GM12878 (cell line): ENCODE data around the gene IFT27. TPM values are rescaled to one million over a fixed set of nuclear protein-coding genes. Genes with fewer than 3 reads are reported as not detected.

Source experiments
- ATAC-seq: fragments of 200-7000 bp; cut with Tn5 transposase; 3 replicates; pipeline ENCODE4 v1.9.1; 2020; ENCODE audit warnings: mild to moderate bottlenecking, moderate library complexity
- BruUV-seq: library from RNA; stranded (reverse); fragments of 400-500 nt; replicated peaks from 2 replicates; lab custom pipeline; 2021; lab: Mats Ljungman, UMichigan
- CTCF ChIA-PET: fragments of 300-600 bp; sonication (Branson Sonifier 250); formaldehyde crosslinking; extraction: SDS; loops from one replicate; lab custom pipeline; 2021; ENCODE audit warnings: inconsistent platforms; lab: Yijun Ruan, JAX
- POLR2A ChIA-PET: fragments of 350-600 bp; formaldehyde crosslinking; extraction: SDS; loops from one replicate; lab custom pipeline; 2021; ENCODE audit warnings: inconsistent platforms; lab: Charles Lee
- RAD21 ChIA-PET: fragments of 300-600 bp; sonication (Branson Sonifier 250); formaldehyde crosslinking; loops from one replicate; lab custom pipeline; 2023; ENCODE audit warnings: antibody characterized with exemption; ENCODE audit not compliant: unreplicated experiment; lab: Charles Lee
- SMC1A ChIA-PET: fragments of 300-600 bp; sonication (Branson Sonifier 250); formaldehyde crosslinking; loops from one replicate; lab custom pipeline; 2023; ENCODE audit not compliant: unreplicated experiment, uncharacterized antibody; lab: Charles Lee
- DNase-seq: peaks from one replicate; pipeline ENCODE4 v3.0.0-alpha.2; 2011; ENCODE audit warnings: low read depth, low spot score
- FAIRE-seq: peaks from 3 replicates; lab custom pipeline; 2011; peaks lifted over from hg19 to GRCh38; lab: Jason Lieb, UNC
- H2AFZ ChIP-seq: 2 replicates; pipeline ENCODE4 v1.6.0; 2011; ENCODE audit warnings: low read depth, low read length, control low read depth; ENCODE audit not compliant: control insufficient read depth
- H3K27ac ChIP-seq: 2 replicates; pipeline ENCODE4 v1.5.1; 2011; ENCODE audit warnings: control low read depth; ENCODE audit not compliant: control insufficient read depth, insufficient read depth
- H3K27me3 ChIP-seq, 2 experiments: replicated peaks in 1 of 2; 2 replicates each; pipeline versions ENCODE4 v1.6.0 to v1.6.1; 2011; ENCODE audit warnings: low read length in 1 of 2; ENCODE audit not compliant: control insufficient read depth in 2 of 2, insufficient read depth in 2 of 2
- H3K36me3 ChIP-seq, 2 experiments: 2 replicates each; pipeline ENCODE4 v1.5.1; 2011; ENCODE audit warnings: low read length in 1 of 2; ENCODE audit not compliant: control insufficient read depth in 2 of 2, insufficient read depth in 2 of 2
- H3K4me1 ChIP-seq: 2 replicates; pipeline ENCODE4 v1.6.1; 2011; ENCODE audit warnings: mild to moderate bottlenecking, low read length, moderate library complexity, mixed read lengths; ENCODE audit not compliant: control insufficient read depth, insufficient read depth
- H3K4me2 ChIP-seq: 2 replicates; pipeline ENCODE4 v1.6.0; 2011; ENCODE audit warnings: control low read depth; ENCODE audit not compliant: control insufficient read depth, insufficient read depth
- H3K4me3 ChIP-seq: fragments of 200-600 bp; sonication (generic); 2 replicates; pipeline ENCODE4 v1.5.1; 2016
- H3K79me2 ChIP-seq: 2 replicates; pipeline ENCODE4 v1.6.0; 2011; ENCODE audit warnings: low read length; ENCODE audit not compliant: control insufficient read depth, insufficient read depth
- H3K9ac ChIP-seq: 2 replicates; pipeline ENCODE4 v1.8.0; 2011; ENCODE audit warnings: low read length, control low read depth, mixed read lengths; ENCODE audit not compliant: control insufficient read depth, insufficient read depth
- H3K9me3 ChIP-seq: replicated peaks from 3 replicates; pipeline ENCODE4 v1.5.1; 2011; ENCODE audit warnings: mild to moderate bottlenecking, low read length; ENCODE audit not compliant: control insufficient read depth, insufficient read depth
- H4K20me1 ChIP-seq: 2 replicates; pipeline ENCODE4 v1.6.0; 2011; ENCODE audit not compliant: control insufficient read depth, insufficient read depth
- DPF2 ChIP-seq: fragments of 450-650 bp; IDR thresholded peaks from 2 replicates; pipeline ENCODE4 v1.6.1; 2017; ENCODE audit warnings: mild to moderate bottlenecking
- GATAD2B ChIP-seq: fragments of 450-650 bp; conservative IDR thresholded peaks from 2 replicates; pipeline ENCODE4 v1.6.1; 2017; ENCODE audit warnings: low read depth, mild to moderate bottlenecking, moderate library complexity
- IRF4 ChIP-seq: IDR thresholded peaks from 2 replicates; pipeline ENCODE4 v1.6.1; 2011; ENCODE audit warnings: low read depth, low read length
- MEF2A ChIP-seq: IDR thresholded peaks from 2 replicates; pipeline ENCODE4 v1.6.1; 2011; ENCODE audit warnings: low read depth, mild to moderate bottlenecking, low read length, moderate library complexity; ENCODE audit not compliant: insufficient read depth
- NR2F1 ChIP-seq: fragments of 450-650 bp; conservative IDR thresholded peaks from 2 replicates; pipeline ENCODE4 v1.6.1; 2017; ENCODE audit warnings: mild to moderate bottlenecking
- POLR2AphosphoS2 ChIP-seq: IDR thresholded peaks from 2 replicates; pipeline ENCODE4 v1.6.1; 2011; ENCODE audit warnings: low read depth, mild to moderate bottlenecking, low read length, improper control_type of control experiment, moderate library complexity
- RFX5 ChIP-seq: IDR thresholded peaks from 2 replicates; pipeline ENCODE4 v1.6.1; 2011; ENCODE audit warnings: low read depth, low read length, improper control_type of control experiment
- SMARCA5 ChIP-seq: fragments of 450-650 bp; IDR thresholded peaks from 2 replicates; pipeline ENCODE4 v1.6.1; 2017; ENCODE audit warnings: mild to moderate bottlenecking
- SMC3 ChIP-seq: IDR thresholded peaks from 2 replicates; pipeline ENCODE4 v1.6.1; 2011; ENCODE audit warnings: low read length, improper control_type of control experiment, borderline replicate concordance
- TCF3 ChIP-seq: IDR thresholded peaks from 2 replicates; pipeline ENCODE4 v1.6.1; 2012; ENCODE audit warnings: low read depth, mild to moderate bottlenecking, low read length, borderline replicate concordance; ENCODE audit not compliant: insufficient read depth
- TCF7 ChIP-seq: IDR thresholded peaks from 2 replicates; pipeline ENCODE4 v1.6.1; 2014; ENCODE audit warnings: antibody characterized with exemption, borderline replicate concordance
- YY1 ChIP-seq: IDR thresholded peaks from 2 replicates; pipeline ENCODE4 v1.6.1; 2011; ENCODE audit warnings: low read depth, mild to moderate bottlenecking, low read length
- ZNF207 ChIP-seq: fragments of 450-650 bp; IDR thresholded peaks from 2 replicates; pipeline ENCODE4 v1.6.1; 2014; ENCODE audit warnings: antibody characterized with exemption, mild to moderate bottlenecking, borderline replicate concordance
- WGBS: methylation state at CpG from one replicate; pipeline ENCODE4 v1.1.6; 2016; ENCODE audit warnings: low lambda C conversion rate; ENCODE audit not compliant: insufficient replicate concordance, insufficient coverage; ENCODE audit errors: missing lambda C conversion rate; 5-methylcytosine and 5-hydroxymethylcytosine counted together
- in situ Hi-C: fragments of 300-500 bp; cut with MboI; formaldehyde crosslinking; loops from 9 replicates; pipeline ENCODE4 v1.14.3; 2018; ENCODE audit warnings: mixed read lengths
- intact Hi-C: fragments of 100-400 bp; cut with micrococcal nuclease; formaldehyde crosslinking; loops from one replicate; pipeline ENCODE4 v1.14.2; 2022; ENCODE audit not compliant: unreplicated experiment
- polyA plus RNA-seq, 11 experiments: library from polyadenylated mRNA; depleted of rRNA in 4 of 11; unstranded in 6 of 11; stranded (reverse) in 5 of 11; fragments of >200 nt; fragmentation: Nextera tagmentation in 4 of 11; fragmentation: Illumina TruSeq in 1 of 11; extraction: Ambion mirVana in 4 of 11; extraction: Trizol in 1 of 11; gene quantifications; 1 replicate in 1 of 11; 2 replicates in 10 of 11; pipeline versions ENCODE4 v1.2.1 to v1.2.3, GENCODE V29; 2011 to 2016; ENCODE audit warnings: inconsistent platforms in 2 of 11, missing spikeins in 2 of 11, low read depth in 1 of 11
- total RNA-seq, 4 experiments: library from RNA; depleted of rRNA in 3 of 4; stranded (reverse); fragments of >200 nt in 3 of 4; fragmentation: Illumina TruSeq in 1 of 4; extraction: Trizol in 1 of 4; gene quantifications; 2 replicates each; pipeline versions ENCODE4 v1.2.1 to v1.2.3, GENCODE V29; 2013 to 2021
- TF ChIP-seq, protein P1 (sequence below): fragments of 450-650 bp; IDR thresholded peaks from 2 replicates; pipeline ENCODE4 v1.6.1; 2018; ENCODE audit warnings: borderline replicate concordance, mild to moderate bottlenecking; ENCODE audit not compliant: partially characterized antibody
- TF ChIP-seq, protein P2 (sequence below): IDR thresholded peaks from 2 replicates; pipeline ENCODE4 v1.6.1; 2012; ENCODE audit warnings: improper control_type of control experiment, low read depth, low read length; ENCODE audit not compliant: insufficient replicate concordance
- TF ChIP-seq, protein P3 (sequence below): IDR thresholded peaks from 2 replicates; pipeline ENCODE4 v1.6.1; 2011; ENCODE audit warnings: borderline replicate concordance, low read depth, mild to moderate bottlenecking, moderate library complexity, low read length; ENCODE audit not compliant: insufficient read depth, poor library complexity, severe bottlenecking

IFT27 gene
- total and polyA plus RNA-seq, 10 of the 15 experiments (the other 5 are each of a cell fraction or from before 2014, with no cell fraction given) = 2.7 to 32.5 (median 10.2) TPM

DNA sequence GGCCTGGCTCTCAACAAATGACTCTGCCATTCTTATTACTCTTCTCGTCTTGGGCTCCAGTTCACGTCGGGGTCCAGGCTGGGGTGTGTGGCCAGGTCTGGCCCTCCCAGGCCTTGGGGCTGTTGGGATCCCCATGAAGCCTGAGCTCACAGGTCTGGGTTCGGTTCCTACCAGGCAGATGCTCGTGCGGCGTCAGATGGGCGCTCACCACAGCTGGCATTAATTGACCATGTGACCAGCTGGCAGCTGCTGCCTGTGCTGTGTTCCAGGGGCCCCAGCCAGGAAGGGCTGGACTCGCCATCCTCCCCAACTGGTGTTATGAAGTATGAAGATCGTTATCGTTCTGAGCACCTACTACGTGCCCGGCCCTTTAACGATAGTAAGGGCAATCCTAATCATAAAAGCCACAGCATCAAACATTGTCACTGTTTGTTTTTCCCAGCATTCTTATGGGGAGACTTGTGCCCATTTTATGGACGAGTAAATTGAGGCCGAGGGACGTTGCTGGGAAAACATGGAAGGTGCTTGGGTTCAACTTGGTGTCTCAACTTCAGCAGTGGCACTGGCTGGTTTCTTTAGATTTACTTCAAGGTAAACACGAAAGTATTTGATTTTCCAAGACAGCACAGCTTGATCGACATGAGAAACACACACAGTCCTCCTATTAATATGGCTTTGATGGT, 45.6 kb downstream of the IFT27 start:
- no peak overlapping the region for H3K4me2 ChIP-seq
- no peaks in the 10 kb centered on the region; the same call in 2 of the 3 replicates for H3K9me3 ChIP-seq
- DNase-seq (no peak), ATAC-seq (no peak), FAIRE-seq (no peak)
- ChIA-PET POLR2A (no interaction called here), CTCF (no interaction called here), RAD21 (no interaction called here), SMC1A (no interaction called here)
- no peaks in the 10 kb centered on the region for H3K4me1 ChIP-seq
- BruUV-seq = no TSS peak
- H3K27me3 ChIP-seq = peaks cover 0 to 2% of the 10 kb centered on the region in 2 experiments; a peak in 3 of 4 replicates
- no peaks in the 10 kb centered on the region for H3K79me2 ChIP-seq
- in situ Hi-C loops = no loop called here
- no peak overlapping the region for H2AFZ ChIP-seq
- H4K20me1 ChIP-seq = no peaks in the 10 kb centered on the region
- H3K4me3 ChIP-seq = no peak overlapping the region
- no peak overlapping the region for H3K27ac ChIP-seq
- intact Hi-C loops = no loop called here
- no peak overlapping the region for H3K9ac ChIP-seq
- WGBS = 53% methylated on average over 19 of the region's 19 CpGs
- H3K36me3 ChIP-seq = no peaks in the 10 kb centered on the region
- no peak for TF ChIP-seq NR2F1
- no peak for TF ChIP-seq TCF3
- TF ChIP-seq MEF2A = no peak
- no peak for TF ChIP-seq POLR2AphosphoS2
- no peak for TF ChIP-seq ZNF207
- no peak for TF ChIP-seq TCF7
- TF ChIP-seq, protein P1, sequence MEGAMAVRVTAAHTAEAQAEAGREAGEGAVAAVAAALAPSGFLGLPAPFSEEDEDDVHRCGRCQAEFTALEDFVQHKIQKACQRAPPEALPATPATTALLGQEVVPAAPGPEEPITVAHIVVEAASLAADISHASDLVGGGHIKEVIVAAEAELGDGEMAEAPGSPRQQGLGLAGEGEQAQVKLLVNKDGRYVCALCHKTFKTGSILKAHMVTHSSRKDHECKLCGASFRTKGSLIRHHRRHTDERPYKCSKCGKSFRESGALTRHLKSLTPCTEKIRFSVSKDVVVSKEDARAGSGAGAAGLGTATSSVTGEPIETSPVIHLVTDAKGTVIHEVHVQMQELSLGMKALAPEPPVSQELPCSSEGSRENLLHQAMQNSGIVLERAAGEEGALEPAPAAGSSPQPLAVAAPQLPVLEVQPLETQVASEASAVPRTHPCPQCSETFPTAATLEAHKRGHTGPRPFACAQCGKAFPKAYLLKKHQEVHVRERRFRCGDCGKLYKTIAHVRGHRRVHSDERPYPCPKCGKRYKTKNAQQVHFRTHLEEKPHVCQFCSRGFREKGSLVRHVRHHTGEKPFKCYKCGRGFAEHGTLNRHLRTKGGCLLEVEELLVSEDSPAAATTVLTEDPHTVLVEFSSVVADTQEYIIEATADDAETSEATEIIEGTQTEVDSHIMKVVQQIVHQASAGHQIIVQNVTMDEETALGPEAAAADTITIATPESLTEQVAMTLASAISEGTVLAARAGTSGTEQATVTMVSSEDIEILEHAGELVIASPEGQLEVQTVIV = no peak
- TF ChIP-seq, protein P2, sequence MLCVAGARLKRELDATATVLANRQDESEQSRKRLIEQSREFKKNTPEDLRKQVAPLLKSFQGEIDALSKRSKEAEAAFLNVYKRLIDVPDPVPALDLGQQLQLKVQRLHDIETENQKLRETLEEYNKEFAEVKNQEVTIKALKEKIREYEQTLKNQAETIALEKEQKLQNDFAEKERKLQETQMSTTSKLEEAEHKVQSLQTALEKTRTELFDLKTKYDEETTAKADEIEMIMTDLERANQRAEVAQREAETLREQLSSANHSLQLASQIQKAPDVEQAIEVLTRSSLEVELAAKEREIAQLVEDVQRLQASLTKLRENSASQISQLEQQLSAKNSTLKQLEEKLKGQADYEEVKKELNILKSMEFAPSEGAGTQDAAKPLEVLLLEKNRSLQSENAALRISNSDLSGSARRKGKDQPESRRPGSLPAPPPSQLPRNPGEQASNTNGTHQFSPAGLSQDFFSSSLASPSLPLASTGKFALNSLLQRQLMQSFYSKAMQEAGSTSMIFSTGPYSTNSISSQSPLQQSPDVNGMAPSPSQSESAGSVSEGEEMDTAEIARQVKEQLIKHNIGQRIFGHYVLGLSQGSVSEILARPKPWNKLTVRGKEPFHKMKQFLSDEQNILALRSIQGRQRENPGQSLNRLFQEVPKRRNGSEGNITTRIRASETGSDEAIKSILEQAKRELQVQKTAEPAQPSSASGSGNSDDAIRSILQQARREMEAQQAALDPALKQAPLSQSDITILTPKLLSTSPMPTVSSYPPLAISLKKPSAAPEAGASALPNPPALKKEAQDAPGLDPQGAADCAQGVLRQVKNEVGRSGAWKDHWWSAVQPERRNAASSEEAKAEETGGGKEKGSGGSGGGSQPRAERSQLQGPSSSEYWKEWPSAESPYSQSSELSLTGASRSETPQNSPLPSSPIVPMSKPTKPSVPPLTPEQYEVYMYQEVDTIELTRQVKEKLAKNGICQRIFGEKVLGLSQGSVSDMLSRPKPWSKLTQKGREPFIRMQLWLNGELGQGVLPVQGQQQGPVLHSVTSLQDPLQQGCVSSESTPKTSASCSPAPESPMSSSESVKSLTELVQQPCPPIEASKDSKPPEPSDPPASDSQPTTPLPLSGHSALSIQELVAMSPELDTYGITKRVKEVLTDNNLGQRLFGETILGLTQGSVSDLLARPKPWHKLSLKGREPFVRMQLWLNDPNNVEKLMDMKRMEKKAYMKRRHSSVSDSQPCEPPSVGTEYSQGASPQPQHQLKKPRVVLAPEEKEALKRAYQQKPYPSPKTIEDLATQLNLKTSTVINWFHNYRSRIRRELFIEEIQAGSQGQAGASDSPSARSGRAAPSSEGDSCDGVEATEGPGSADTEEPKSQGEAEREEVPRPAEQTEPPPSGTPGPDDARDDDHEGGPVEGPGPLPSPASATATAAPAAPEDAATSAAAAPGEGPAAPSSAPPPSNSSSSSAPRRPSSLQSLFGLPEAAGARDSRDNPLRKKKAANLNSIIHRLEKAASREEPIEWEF = no peak
- no peak for TF ChIP-seq RFX5
- TF ChIP-seq, protein P3, sequence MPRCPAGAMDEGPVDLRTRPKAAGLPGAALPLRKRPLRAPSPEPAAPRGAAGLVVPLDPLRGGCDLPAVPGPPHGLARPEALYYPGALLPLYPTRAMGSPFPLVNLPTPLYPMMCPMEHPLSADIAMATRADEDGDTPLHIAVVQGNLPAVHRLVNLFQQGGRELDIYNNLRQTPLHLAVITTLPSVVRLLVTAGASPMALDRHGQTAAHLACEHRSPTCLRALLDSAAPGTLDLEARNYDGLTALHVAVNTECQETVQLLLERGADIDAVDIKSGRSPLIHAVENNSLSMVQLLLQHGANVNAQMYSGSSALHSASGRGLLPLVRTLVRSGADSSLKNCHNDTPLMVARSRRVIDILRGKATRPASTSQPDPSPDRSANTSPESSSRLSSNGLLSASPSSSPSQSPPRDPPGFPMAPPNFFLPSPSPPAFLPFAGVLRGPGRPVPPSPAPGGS = no peak
- TF ChIP-seq YY1 = no peak
- TF ChIP-seq SMC3 = no peak
- TF ChIP-seq IRF4 = no peak
- no peak for TF ChIP-seq SMARCA5
- TF ChIP-seq GATAD2B = no peak
- TF ChIP-seq DPF2 = no peak
